GM12864 (cell line): ENCODE measurements around the gene ATAD2B.
A peak's percentile ranks its signal among the peaks of the same experiment; 100 is the strongest.
"Not testable (repeated sequence)": the region's sequence is repeated elsewhere in the genome, so short reads cannot be mapped to it uniquely, and the experiment has no call there.

Source experiments
- DNase-seq: peaks from one replicate; pipeline ENCODE4 v3.0.0-alpha.2; 2011; ENCODE audit warnings: low read depth
- H3K4me3 ChIP-seq: 2 replicates; pipeline ENCODE4 v1.5.1; 2011; ENCODE audit warnings: mild to moderate bottlenecking, low read depth, low read length, control low read depth
- CTCF ChIP-seq: IDR thresholded peaks from 2 replicates; pipeline ENCODE4 v1.5.1; 2011; ENCODE audit warnings: low read depth, mild to moderate bottlenecking, moderate library complexity, low read length, control low read depth, inconsistent platforms; ENCODE audit errors: missing control alignments

ATAD2B gene

GRCh38 chr2:23784971-23785370 lies 142.0 kb downstream of the ATAD2B start:
- no peak for DNase-seq
- no peak for TF ChIP-seq CTCF
- no peak overlapping the region for H3K4me3 ChIP-seq

DNA sequence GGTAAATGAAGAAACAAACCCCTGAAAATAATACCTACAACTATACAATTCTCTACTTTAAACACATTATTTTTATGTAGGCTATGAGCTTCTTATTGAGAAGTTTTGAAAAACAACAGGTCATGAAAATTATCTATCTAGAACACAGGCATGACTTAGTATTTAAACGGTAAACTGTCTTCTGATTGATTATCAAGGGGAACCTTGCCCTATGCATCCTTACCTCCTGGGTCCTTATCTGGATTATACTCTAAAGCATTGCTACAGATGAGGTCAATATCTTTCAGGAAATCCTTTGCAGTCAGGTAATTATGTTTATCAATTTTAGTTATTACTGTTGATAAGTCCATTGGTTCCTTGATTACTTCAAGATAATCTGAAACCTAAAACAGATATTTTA lies 144.3 kb downstream of the ATAD2B start:
- TF ChIP-seq CTCF, result no peak
- no peak for DNase-seq
- no peak overlapping the region for H3K4me3 ChIP-seq

- no peak overlapping the region for H3K4me3 ChIP-seq
- no peak for TF ChIP-seq CTCF
- no peak for DNase-seq
Measured at GRCh38 chr2:23782126-23782525, 144.8 kb downstream of the ATAD2B start.

GRCh38 chr2:23780465-23780864 lies 146.5 kb downstream of the ATAD2B start:
- H3K4me3 ChIP-seq, DNase-seq: not testable (repeated sequence)

GRCh38 chr2:23777826-23778225 lies 149.1 kb downstream of the ATAD2B start:
- no peak for DNase-seq

DNA sequence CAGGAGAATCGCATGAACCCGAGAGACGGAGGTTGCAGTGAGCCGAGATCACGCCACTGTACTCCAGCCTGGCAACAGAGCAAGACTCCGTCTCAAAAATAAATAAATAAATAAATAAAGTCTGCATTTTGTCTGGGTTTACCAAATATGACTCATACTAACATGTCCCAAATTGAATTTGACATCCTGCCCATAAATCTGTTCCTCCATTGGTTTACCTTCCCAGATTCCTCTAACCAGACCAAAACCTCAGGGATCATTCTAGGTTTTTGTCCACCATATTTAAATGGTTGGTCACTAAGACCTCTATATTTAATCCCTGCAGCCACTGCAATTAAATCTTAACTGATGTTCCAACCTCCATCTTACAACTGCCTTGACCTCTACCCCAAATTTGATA lies 150.9 kb downstream of the ATAD2B start:
- no peak overlapping the region for H3K4me3 ChIP-seq
- DNase-seq, result no peak
- TF ChIP-seq CTCF, result no peak

More at GRCh38 chr2:23777826-23778225, 149.1 kb downstream of the ATAD2B start:
- no peak overlapping the region for H3K4me3 ChIP-seq
- TF ChIP-seq CTCF, result no peak

GRCh38 chr2:23772684-23773083 lies 154.2 kb downstream of the ATAD2B start:
- DNase-seq, result peak; percentile 16
- H3K4me3 ChIP-seq, result no peak overlapping the region
- no peak for TF ChIP-seq CTCF

- no peak overlapping the region for H3K4me3 ChIP-seq
- DNase-seq, result no peak
- TF ChIP-seq CTCF, result no peak
Measured at GRCh38 chr2:23772056-23772455, 154.9 kb downstream of the ATAD2B start.
